ENCODE data around the gene ASCC1.

Gene ASCC1

DNA sequence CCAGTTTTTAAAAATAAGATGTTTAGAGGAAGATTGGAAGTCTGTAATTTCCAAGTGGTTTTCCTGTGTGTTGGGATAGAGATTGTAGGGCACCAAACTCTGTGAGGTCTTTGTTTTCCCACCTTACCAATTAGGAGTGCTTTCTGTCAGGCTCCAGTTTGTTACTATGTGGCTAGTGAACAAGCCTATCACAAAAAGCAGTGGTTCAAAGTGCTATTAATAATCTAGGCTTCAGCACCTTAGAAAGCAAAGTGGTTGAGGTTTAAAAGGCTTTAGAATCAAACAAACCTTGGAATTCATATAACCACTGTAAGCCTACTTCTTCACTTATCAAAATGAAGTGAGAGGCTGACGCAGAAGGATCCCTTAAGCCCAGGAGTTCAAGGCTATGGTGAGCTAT lies 11.4 kb downstream of the ASCC1 start:
- in situ Hi-C loops (cut with HindIII; ENCODE audit: low sequenced_read_pairs) = no loop called here
- TF ChIP-seq, protein P1, sequence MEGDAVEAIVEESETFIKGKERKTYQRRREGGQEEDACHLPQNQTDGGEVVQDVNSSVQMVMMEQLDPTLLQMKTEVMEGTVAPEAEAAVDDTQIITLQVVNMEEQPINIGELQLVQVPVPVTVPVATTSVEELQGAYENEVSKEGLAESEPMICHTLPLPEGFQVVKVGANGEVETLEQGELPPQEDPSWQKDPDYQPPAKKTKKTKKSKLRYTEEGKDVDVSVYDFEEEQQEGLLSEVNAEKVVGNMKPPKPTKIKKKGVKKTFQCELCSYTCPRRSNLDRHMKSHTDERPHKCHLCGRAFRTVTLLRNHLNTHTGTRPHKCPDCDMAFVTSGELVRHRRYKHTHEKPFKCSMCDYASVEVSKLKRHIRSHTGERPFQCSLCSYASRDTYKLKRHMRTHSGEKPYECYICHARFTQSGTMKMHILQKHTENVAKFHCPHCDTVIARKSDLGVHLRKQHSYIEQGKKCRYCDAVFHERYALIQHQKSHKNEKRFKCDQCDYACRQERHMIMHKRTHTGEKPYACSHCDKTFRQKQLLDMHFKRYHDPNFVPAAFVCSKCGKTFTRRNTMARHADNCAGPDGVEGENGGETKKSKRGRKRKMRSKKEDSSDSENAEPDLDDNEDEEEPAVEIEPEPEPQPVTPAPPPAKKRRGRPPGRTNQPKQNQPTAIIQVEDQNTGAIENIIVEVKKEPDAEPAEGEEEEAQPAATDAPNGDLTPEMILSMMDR (IDR thresholded peaks at IDR 0.05; ENCODE audit: low read depth, low read length) = no peak
- no peak for DNase-seq (ENCODE audit: low read depth, low spot score)

DNA sequence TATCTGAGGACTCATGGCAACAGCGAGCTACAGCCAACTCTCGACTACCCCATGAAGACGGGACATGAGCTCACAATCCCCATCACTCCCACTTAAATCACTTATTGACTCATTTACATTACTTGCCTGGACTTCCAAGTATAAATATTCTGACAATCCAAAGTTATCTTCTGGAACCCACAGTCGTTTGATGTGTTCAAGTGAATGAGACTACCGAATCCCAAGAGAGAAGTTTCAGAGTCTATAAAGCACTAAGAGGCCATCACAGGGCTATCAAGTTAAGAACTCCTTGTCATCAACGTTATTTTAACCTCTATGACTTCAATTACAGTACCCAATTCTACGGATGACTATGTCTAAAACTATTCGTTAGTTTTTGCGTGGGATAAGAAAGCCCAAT lies 11.8 kb downstream of the ASCC1 start:
- H3K4me3 ChIP-seq (ENCODE audit: low read depth, low read length) = no peak overlapping the region
- TF ChIP-seq, protein P1 (IDR thresholded peaks at IDR 0.05; ENCODE audit: low read depth, low read length) = no peak
- in situ Hi-C loops (cut with HindIII; ENCODE audit: low sequenced_read_pairs) = no loop called here
- no peak for DNase-seq (ENCODE audit: low read depth, low spot score)

More for the DNA sequence above, 11.4 kb downstream of the ASCC1 start:
- H3K4me3 ChIP-seq (ENCODE audit: low read depth, low read length) = no peak overlapping the region

DNA sequence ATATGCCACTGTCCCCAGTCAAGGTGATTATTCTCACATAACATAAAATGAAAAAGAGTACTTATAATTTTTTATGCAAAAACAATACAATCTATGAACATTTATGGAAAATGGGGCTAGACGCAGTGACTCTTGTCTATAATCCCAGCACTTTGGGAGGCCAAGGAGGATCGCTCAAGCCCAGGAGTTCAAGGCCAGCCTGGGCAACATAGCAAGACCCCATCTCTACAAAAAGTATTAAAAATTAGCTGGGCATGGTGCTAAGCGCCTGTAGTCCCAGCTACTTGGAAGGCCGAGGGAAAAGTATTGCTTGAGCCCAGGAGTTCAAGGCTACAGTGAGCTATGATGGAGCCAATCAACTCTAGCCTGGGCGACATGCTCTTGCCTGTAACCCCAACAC lies 14.8 kb downstream of the ASCC1 start:
- in situ Hi-C loops (cut with HindIII; ENCODE audit: low sequenced_read_pairs) = no loop called here
- TF ChIP-seq, protein P1 (IDR thresholded peaks at IDR 0.05; ENCODE audit: low read depth, low read length) = no peak
- no peak for DNase-seq (ENCODE audit: low read depth, low spot score)
- no peak overlapping the region for H3K4me3 ChIP-seq (ENCODE audit: low read depth, low read length)

DNA sequence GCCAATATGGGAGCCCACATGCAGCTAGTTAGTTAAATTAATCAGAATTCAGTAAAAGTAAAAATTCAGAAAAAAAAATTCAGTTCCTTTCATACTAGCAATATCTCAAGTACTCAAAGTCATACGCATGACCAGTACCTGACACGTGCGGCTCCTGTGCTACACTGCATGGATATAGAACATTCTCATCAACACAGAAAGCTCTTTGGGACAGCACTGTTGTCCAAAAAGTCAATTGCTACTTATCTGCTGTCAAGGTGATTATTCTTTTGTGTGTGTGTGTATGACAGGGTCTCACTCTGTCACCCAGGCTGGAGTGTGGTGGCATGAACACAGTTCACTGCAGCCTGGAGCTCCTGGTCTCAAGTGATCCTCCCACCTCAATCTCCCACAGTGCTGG lies 15.2 kb downstream of the ASCC1 start:
- DNase-seq (ENCODE audit: low read depth, low spot score) = no peak
- TF ChIP-seq, protein P1 (IDR thresholded peaks at IDR 0.05; ENCODE audit: low read depth, low read length) = no peak
- in situ Hi-C loops (cut with HindIII; ENCODE audit: low sequenced_read_pairs) = no loop called here
- H3K4me3 ChIP-seq (ENCODE audit: low read depth, low read length) = no peak overlapping the region

DNA sequence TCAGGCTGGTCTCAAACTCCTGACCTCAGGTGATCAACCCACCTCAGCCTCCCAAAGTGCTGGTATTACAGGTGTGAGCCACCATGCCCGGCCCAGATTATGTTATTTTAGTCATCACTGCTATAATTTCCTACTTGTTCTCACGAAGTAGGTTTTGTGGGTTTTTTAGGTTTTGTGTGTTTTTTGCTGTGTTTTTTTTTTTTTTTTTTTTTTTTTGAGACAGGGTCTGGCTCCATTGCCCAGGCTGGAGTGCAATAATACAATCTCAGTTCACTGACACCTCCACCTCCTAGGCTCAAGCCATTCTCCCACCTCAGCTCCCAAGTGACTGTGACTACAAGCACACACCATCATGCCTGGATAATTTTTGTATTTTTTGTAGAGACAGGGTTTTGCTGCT lies 21.1 kb downstream of the ASCC1 start:
- DNase-seq (ENCODE audit: low read depth, low spot score) = no peak
- in situ Hi-C loops (cut with HindIII; ENCODE audit: low sequenced_read_pairs) = no loop called here
- TF ChIP-seq, protein P1 (IDR thresholded peaks at IDR 0.05; ENCODE audit: low read depth, low read length) = no peak
- no peak overlapping the region for H3K4me3 ChIP-seq (ENCODE audit: low read depth, low read length)

DNA sequence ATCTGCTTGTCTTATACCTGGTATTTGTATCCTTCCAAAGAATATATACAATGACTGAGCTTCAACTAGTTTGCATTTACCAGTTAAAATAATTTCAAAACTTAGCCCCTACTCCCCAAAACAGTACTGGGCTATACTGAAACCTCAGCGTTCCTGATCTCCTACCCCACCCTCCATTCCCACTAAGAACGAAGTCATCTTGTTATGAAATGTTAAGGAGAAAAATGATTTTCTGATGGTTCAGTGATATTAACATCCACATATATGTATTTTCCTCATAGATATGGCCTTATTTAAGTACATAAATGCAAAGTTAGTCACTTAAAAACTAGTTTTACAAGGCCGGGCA lies 29.1 kb downstream of the ASCC1 start:
- in situ Hi-C loops (cut with HindIII; ENCODE audit: low sequenced_read_pairs) = no loop called here
- no peak for DNase-seq (ENCODE audit: low read depth, low spot score)
- H3K4me3 ChIP-seq (ENCODE audit: low read depth, low read length) = no peak overlapping the region
- TF ChIP-seq, protein P1 (IDR thresholded peaks at IDR 0.05; ENCODE audit: low read depth, low read length) = no peak

Measured in astrocyte of the spinal cord (primary cell).